H9 (cell line): ENCODE results near the gene UGT1A8. TPM values are rescaled to one million over a fixed set of nuclear protein-coding genes. Genes with fewer than 3 reads are reported as not detected.

Experiments
- DNase-seq: peaks from one replicate; pipeline ENCODE4 v3.0.0-alpha.2; 2017
- H2AFZ ChIP-seq: one replicate; pipeline ENCODE4 v1.6.1; 2013; ENCODE audit warnings: mild to moderate bottlenecking, low read length, control low read depth, moderate library complexity
- H2AK5ac ChIP-seq: 2 replicates; pipeline ENCODE4 v1.6.1; 2013; ENCODE audit warnings: low read length, control low read depth, mixed read lengths; ENCODE audit not compliant: insufficient read length
- H2BK120ac ChIP-seq: one replicate; pipeline ENCODE4 v1.6.1; 2013; ENCODE audit warnings: low read depth, mild to moderate bottlenecking, low read length, control low read depth, inconsistent platforms; ENCODE audit not compliant: poor library complexity, severe bottlenecking
- H2BK12ac ChIP-seq: 2 replicates; pipeline ENCODE4 v1.6.1; 2013; ENCODE audit warnings: low read length, control low read depth, mixed read lengths, low read depth; ENCODE audit not compliant: insufficient read length
- H2BK15ac ChIP-seq: 2 replicates; pipeline ENCODE4 v1.6.1; 2013; ENCODE audit warnings: low read depth, low read length, control low read depth
- H2BK20ac ChIP-seq: one replicate; pipeline ENCODE4 v1.6.1; 2013; ENCODE audit warnings: low read depth, mild to moderate bottlenecking, low read length, control low read depth, inconsistent platforms; ENCODE audit not compliant: poor library complexity, severe bottlenecking
- H2BK5ac ChIP-seq: 2 replicates; pipeline ENCODE4 v1.6.1; 2013; ENCODE audit warnings: low read length, control low read depth, mixed read lengths; ENCODE audit not compliant: insufficient read length
- H3K14ac ChIP-seq: 2 replicates; pipeline ENCODE4 v1.6.1; 2013; ENCODE audit warnings: low read length, control low read depth; ENCODE audit not compliant: insufficient read depth
- H3K18ac ChIP-seq: 2 replicates; pipeline ENCODE4 v1.6.1; 2013; ENCODE audit warnings: low read depth, mild to moderate bottlenecking, mixed read lengths, low read length, control low read depth; ENCODE audit not compliant: insufficient read length
- H3K23ac ChIP-seq: 2 replicates; pipeline ENCODE4 v1.6.1; 2013; ENCODE audit warnings: low read length, control low read depth, mixed read lengths, low read depth; ENCODE audit not compliant: insufficient read length
- H3K23me2 ChIP-seq: 2 replicates; pipeline ENCODE4 v1.6.1; 2013; ENCODE audit warnings: low read depth, mild to moderate bottlenecking, mixed read lengths, low read length, control low read depth; ENCODE audit not compliant: insufficient read length, poor library complexity, severe bottlenecking
- H3K27ac ChIP-seq: 2 replicates; pipeline ENCODE4 v1.5.1; 2013; ENCODE audit warnings: low read length, control low read depth, mixed read lengths, low read depth; ENCODE audit not compliant: insufficient read length
- H3K27me3 ChIP-seq: 2 replicates; pipeline ENCODE4 v1.6.1; 2013; ENCODE audit warnings: low read length, control low read depth, inconsistent platforms; ENCODE audit not compliant: insufficient read depth
- H3K4ac ChIP-seq: 2 replicates; pipeline ENCODE4 v1.6.1; 2013; ENCODE audit warnings: low read depth, mild to moderate bottlenecking, control low read depth, inconsistent platforms, low read length, moderate library complexity
- H3K4me1 ChIP-seq: 2 replicates; pipeline ENCODE4 v1.6.1; 2013; ENCODE audit warnings: low read length, control low read depth, inconsistent platforms; ENCODE audit not compliant: insufficient read depth
- H3K4me2 ChIP-seq: 2 replicates; pipeline ENCODE4 v1.6.1; 2013; ENCODE audit warnings: low read length, control low read depth, mixed read lengths; ENCODE audit not compliant: insufficient read length, insufficient read depth
- H3K56ac ChIP-seq: 2 replicates; pipeline ENCODE4 v1.6.1; 2013; ENCODE audit warnings: low read depth, mild to moderate bottlenecking, mixed read lengths, low read length, control low read depth; ENCODE audit not compliant: insufficient read length
- H3K79me1 ChIP-seq: 2 replicates; pipeline ENCODE4 v1.6.1; 2013; ENCODE audit warnings: low read depth, mild to moderate bottlenecking, moderate library complexity, low read length, control low read depth, inconsistent platforms; ENCODE audit not compliant: insufficient read depth, poor library complexity, severe bottlenecking
- H3K79me2 ChIP-seq: 2 replicates; pipeline ENCODE4 v1.6.1; 2013; ENCODE audit warnings: low read length, control low read depth, inconsistent platforms; ENCODE audit not compliant: insufficient read depth
- H3K9ac ChIP-seq: 2 replicates; pipeline ENCODE4 v1.6.1; 2013; ENCODE audit warnings: low read length, control low read depth, mixed read lengths; ENCODE audit not compliant: insufficient read length; ENCODE audit errors: extremely low read depth
- H3K9me3 ChIP-seq: one replicate; pipeline ENCODE4 v1.6.1; 2013; ENCODE audit warnings: low read depth, low read length, inconsistent platforms; ENCODE audit not compliant: control insufficient read depth
- H3T11ph ChIP-seq: one replicate; pipeline ENCODE4 v1.6.1; 2013; ENCODE audit warnings: mild to moderate bottlenecking, low read length, control low read depth, inconsistent platforms
- H4K20me1 ChIP-seq: one replicate; pipeline ENCODE4 v1.6.1; 2013; ENCODE audit not compliant: control insufficient read depth, insufficient read length, insufficient read depth
- H4K5ac ChIP-seq: 2 replicates; pipeline ENCODE4 v1.6.1; 2013; ENCODE audit warnings: low read depth, mild to moderate bottlenecking, mixed read lengths, low read length, control low read depth; ENCODE audit not compliant: insufficient read length
- H4K8ac ChIP-seq: replicated peaks from 2 replicates; pipeline ENCODE4 v1.6.1; 2013; ENCODE audit warnings: low read length, control low read depth, mixed read lengths, low read depth; ENCODE audit not compliant: insufficient read length
- H4K91ac ChIP-seq: 2 replicates; pipeline ENCODE4 v1.6.1; 2013; ENCODE audit warnings: low read depth, mild to moderate bottlenecking, moderate library complexity, mixed read lengths, low read length, control low read depth; ENCODE audit not compliant: insufficient read length
- H3K27ac Mint-ChIP-seq, 3 experiments: 2 replicates in 2 of 3; 3 replicates in 1 of 3; pipeline ENCODE4 v1.8.0; 2020 to 2021; ENCODE audit warnings: mixed read lengths in 3 of 3, mild to moderate bottlenecking in 1 of 3, moderate library complexity in 1 of 3
- H3K27me3 Mint-ChIP-seq: 2 replicates; pipeline ENCODE4 v1.8.0; 2021; ENCODE audit warnings: low read depth, mild to moderate bottlenecking, moderate library complexity, mixed read lengths
- H3K36me3 Mint-ChIP-seq, 3 experiments: 2 replicates in 2 of 3; 3 replicates in 1 of 3; pipeline ENCODE4 v1.8.0; 2020 to 2021; ENCODE audit warnings: low read depth in 3 of 3, mixed read lengths in 3 of 3; ENCODE audit not compliant: insufficient read depth in 1 of 3
- H3K4me1 Mint-ChIP-seq, 2 experiments: 2 replicates each; pipeline ENCODE4 v1.8.0; 2020; ENCODE audit warnings: mixed read lengths in 2 of 2
- H3K4me3 Mint-ChIP-seq, 2 experiments: 2 replicates in 1 of 2; 3 replicates in 1 of 2; pipeline ENCODE4 v1.8.0; 2020 to 2021; ENCODE audit warnings: mild to moderate bottlenecking in 2 of 2, mixed read lengths in 2 of 2, moderate library complexity in 1 of 2
- H3K9me3 Mint-ChIP-seq, 2 experiments: 2 replicates in 1 of 2; 3 replicates in 1 of 2; pipeline ENCODE4 v1.8.0; 2020; ENCODE audit warnings: mild to moderate bottlenecking in 2 of 2, mixed read lengths in 2 of 2, moderate library complexity in 1 of 2
- CTCF ChIP-seq: fragments of 200-600 bp; sonication (generic); conservative IDR thresholded peaks from 3 replicates; pipeline ENCODE4 v1.8.0; 2021; ENCODE audit warnings: antibody characterized with exemption, mild to moderate bottlenecking
- WGBS: extraction: QIAGEN DNeasy Blood & Tissue Kit; methylation state at CpG from one replicate; pipeline ENCODE4 v1.1.7; 2013; ENCODE audit warnings: missing lambda C conversion rate, low lambda C conversion rate, mixed read lengths; ENCODE audit not compliant: insufficient read length; ENCODE audit errors: extremely low coverage; 5-methylcytosine and 5-hydroxymethylcytosine counted together
- total RNA-seq: library from RNA; stranded (reverse); gene quantifications from 2 replicates; pipeline ENCODE4 v1.2.1, GENCODE V29; 2021

UGT1A8 gene
- total RNA-seq, 1 experiment from 2014 or later, result not detected

GRCh38 chr2:233584210-233584609, 33.2 kb upstream of the UGT1A8 start:
- no peaks in the 10 kb centered on the region for H3K9me3 ChIP-seq
- no peak overlapping the region for H2AK5ac ChIP-seq
- no peaks in the 10 kb centered on the region for H3K4me1 ChIP-seq
- no peaks in the 10 kb centered on the region for H3K79me1 ChIP-seq
- H4K5ac ChIP-seq, result no peak overlapping the region
- no peak overlapping the region for H3K27ac ChIP-seq
- no peak overlapping the region for H2BK5ac ChIP-seq
- H3K23me2 ChIP-seq, result no peaks in the 10 kb centered on the region
- H3K23ac ChIP-seq, result no peak overlapping the region
- no peak overlapping the region for H3T11ph ChIP-seq
- no peak overlapping the region for H3K4ac ChIP-seq
- no peak overlapping the region for H3K9ac ChIP-seq
- WGBS, result no CpG with 5 or more reads among the region's 1 CpG
- H2BK20ac ChIP-seq, result no peak overlapping the region
- H3K4me2 ChIP-seq, result no peak overlapping the region
- no peak overlapping the region for H2BK12ac ChIP-seq
- Mint-ChIP-seq H3K9me3 (peaks cover 6 to 11% of the 10 kb centered on the region in 2 experiments; a peak in 4 of 5 replicates), H3K4me3 (no peak overlapping the region), H3K27me3 (peaks cover 2% of the 10 kb centered on the region; the same call in 1 of the 2 replicates), H3K36me3 (peaks cover 0 to 12% (median 2%) of the 10 kb centered on the region in 3 experiments; a peak in 4 of 7 replicates), H3K4me1 (peaks cover 5 to 14% of the 10 kb centered on the region in 2 experiments), H3K27ac (no peak overlapping the region)
- H4K8ac ChIP-seq, result no peak overlapping the region
- H4K91ac ChIP-seq, result no peak overlapping the region
- H3K79me2 ChIP-seq, result no peaks in the 10 kb centered on the region
- DNase-seq, result no peak
- no peak overlapping the region for H3K56ac ChIP-seq
- no peak overlapping the region for H3K14ac ChIP-seq
- no peak overlapping the region for H3K18ac ChIP-seq
- H2BK15ac ChIP-seq, result no peak overlapping the region
- no peak overlapping the region for H2BK120ac ChIP-seq
- no peak for TF ChIP-seq CTCF
- H3K27me3 ChIP-seq, result no peaks in the 10 kb centered on the region
- no peak overlapping the region for H2AFZ ChIP-seq
- no peaks in the 10 kb centered on the region for H4K20me1 ChIP-seq
